Parathyroid adenoma (tissue), 2 donors: ENCODE measurements around the gene CCDC85C.
A peak's percentile ranks its signal among the peaks of the same experiment; 100 is the strongest.

ENCODE experiments used
- H2AFZ ChIP-seq: fragments of 300-600 bp; sonication (generic); one replicate; pipeline ENCODE4 v1.7.0; 2017; ENCODE audit warnings: antibody characterized with exemption, mild to moderate bottlenecking
- H3K27ac ChIP-seq: fragments of 300-600 bp; sonication (generic); one replicate; pipeline ENCODE4 v1.7.0; 2017
- H3K27me3 ChIP-seq: fragments of 300-600 bp; sonication (generic); one replicate; pipeline ENCODE4 v1.7.0; 2017; ENCODE audit warnings: low read length; ENCODE audit not compliant: control insufficient read depth, insufficient read depth
- H3K36me3 ChIP-seq: fragments of 300-600 bp; sonication (generic); one replicate; pipeline ENCODE4 v1.7.0; 2017; ENCODE audit warnings: low read length; ENCODE audit not compliant: control insufficient read depth, insufficient read depth
- H3K4me1 ChIP-seq: fragments of 300-600 bp; sonication (generic); one replicate; pipeline ENCODE4 v1.7.0; 2017; ENCODE audit warnings: control low read depth
- H3K4me2 ChIP-seq: fragments of 300-600 bp; sonication (generic); one replicate; pipeline ENCODE4 v1.7.0; 2017; ENCODE audit warnings: low read length
- H3K4me3 ChIP-seq: fragments of 300-600 bp; sonication (generic); one replicate; pipeline ENCODE4 v1.7.0; 2017; ENCODE audit warnings: low read depth, low read length
- H3K79me2 ChIP-seq: fragments of 300-600 bp; sonication (generic); one replicate; pipeline ENCODE4 v1.7.0; 2017; ENCODE audit warnings: control low read depth
- H3K9ac ChIP-seq: fragments of 300-600 bp; sonication (generic); one replicate; pipeline ENCODE4 v1.7.0; 2017; ENCODE audit warnings: mild to moderate bottlenecking
- H3K9me3 ChIP-seq: fragments of 300-600 bp; sonication (generic); one replicate; pipeline ENCODE4 v1.7.0; 2017; ENCODE audit warnings: low read length; ENCODE audit not compliant: control insufficient read depth
- CTCF ChIP-seq: fragments of 300-600 bp; sonication (generic); IDR thresholded peaks from one replicate; pipeline ENCODE4 v1.7.0; 2017; ENCODE audit warnings: antibody characterized with exemption, mild to moderate bottlenecking
- donor health status: primary hyperparathyroidism.

Gene CCDC85C

DNA sequence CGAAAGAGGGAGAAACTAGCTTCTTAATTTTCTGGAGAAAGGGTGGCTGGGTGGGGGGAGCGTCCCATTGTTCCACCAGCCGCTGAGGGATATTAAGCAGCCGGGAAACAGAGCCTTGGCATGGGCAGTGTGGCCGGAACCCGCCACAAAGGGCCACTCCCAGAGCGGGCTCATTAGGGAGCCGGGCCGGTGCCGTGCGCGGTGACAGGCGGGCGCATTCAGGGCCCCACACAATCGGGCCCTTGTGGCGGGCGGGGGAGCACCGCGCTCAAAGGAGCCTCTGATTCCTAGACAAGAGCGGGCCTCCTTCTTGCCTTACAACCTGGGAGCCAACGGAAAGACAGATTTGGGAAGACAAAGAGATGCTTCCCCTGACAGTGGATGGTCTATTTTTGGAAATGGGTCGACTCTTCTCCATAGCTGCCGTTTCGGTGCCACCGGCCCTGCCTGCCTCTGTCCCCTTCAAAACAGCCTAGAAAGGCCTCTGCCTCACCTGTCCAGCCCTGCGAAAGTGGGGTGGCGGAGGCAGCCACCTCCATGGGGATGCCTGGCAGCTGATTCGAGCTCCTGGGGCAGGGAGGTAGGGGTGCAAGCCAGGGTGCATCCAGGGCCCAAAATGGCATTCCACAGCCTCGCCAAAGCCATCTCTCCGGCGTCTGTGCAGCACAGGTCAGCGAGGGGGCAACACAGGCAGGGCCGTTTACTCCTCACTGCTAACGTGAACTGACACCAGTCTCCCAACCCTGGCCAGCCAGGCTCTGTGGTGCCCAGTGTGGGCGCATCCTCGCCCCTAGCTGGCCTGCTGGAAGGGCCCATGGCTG is 10.9 kb downstream of the CCDC85C start:
- Histone ChIP-seq H3K36me3 (no peaks in the 10 kb centered on the region), H2AFZ (no peak overlapping the region), H3K4me1 (peaks cover 31% of the 10 kb centered on the region), H3K4me2 (no peak overlapping the region), H3K9me3 (no peaks in the 10 kb centered on the region), H3K4me3 (no peak overlapping the region), H3K27me3 (no peaks in the 10 kb centered on the region), H3K79me2 (peaks cover 70% of the 10 kb centered on the region), H3K9ac (no peak overlapping the region), H3K27ac (peak overlapping the region; percentile 32)
- TF ChIP-seq CTCF = no peak

- peaks cover 69% of the 10 kb centered on the region for H3K79me2 ChIP-seq
- H3K4me1 ChIP-seq = peaks cover 31% of the 10 kb centered on the region
- H3K9me3 ChIP-seq = no peaks in the 10 kb centered on the region
- H3K27ac ChIP-seq = peak overlapping the region; percentile 32
- no peaks in the 10 kb centered on the region for H3K27me3 ChIP-seq
- TF ChIP-seq CTCF = no peak
- H3K36me3 ChIP-seq = no peaks in the 10 kb centered on the region
- no peak overlapping the region for H2AFZ ChIP-seq
- no peak overlapping the region for H3K4me2 ChIP-seq
- no peak overlapping the region for H3K9ac ChIP-seq
- H3K4me3 ChIP-seq = no peak overlapping the region
Measured at GRCh38 chr14:99592394-99592793, 11.6 kb downstream of the CCDC85C start.

- Histone ChIP-seq H3K4me2 (no peak overlapping the region), H3K9ac (no peak overlapping the region), H3K9me3 (no peaks in the 10 kb centered on the region), H3K4me1 (peaks cover 24% of the 10 kb centered on the region), H3K4me3 (no peak overlapping the region), H3K36me3 (no peaks in the 10 kb centered on the region), H3K27ac (no peak overlapping the region), H3K79me2 (peaks cover 80% of the 10 kb centered on the region), H2AFZ (no peak overlapping the region), H3K27me3 (no peaks in the 10 kb centered on the region)
- TF ChIP-seq CTCF = no peak
Measured at GRCh38 chr14:99590746-99591555, 13.1 kb downstream of the CCDC85C start.

DNA sequence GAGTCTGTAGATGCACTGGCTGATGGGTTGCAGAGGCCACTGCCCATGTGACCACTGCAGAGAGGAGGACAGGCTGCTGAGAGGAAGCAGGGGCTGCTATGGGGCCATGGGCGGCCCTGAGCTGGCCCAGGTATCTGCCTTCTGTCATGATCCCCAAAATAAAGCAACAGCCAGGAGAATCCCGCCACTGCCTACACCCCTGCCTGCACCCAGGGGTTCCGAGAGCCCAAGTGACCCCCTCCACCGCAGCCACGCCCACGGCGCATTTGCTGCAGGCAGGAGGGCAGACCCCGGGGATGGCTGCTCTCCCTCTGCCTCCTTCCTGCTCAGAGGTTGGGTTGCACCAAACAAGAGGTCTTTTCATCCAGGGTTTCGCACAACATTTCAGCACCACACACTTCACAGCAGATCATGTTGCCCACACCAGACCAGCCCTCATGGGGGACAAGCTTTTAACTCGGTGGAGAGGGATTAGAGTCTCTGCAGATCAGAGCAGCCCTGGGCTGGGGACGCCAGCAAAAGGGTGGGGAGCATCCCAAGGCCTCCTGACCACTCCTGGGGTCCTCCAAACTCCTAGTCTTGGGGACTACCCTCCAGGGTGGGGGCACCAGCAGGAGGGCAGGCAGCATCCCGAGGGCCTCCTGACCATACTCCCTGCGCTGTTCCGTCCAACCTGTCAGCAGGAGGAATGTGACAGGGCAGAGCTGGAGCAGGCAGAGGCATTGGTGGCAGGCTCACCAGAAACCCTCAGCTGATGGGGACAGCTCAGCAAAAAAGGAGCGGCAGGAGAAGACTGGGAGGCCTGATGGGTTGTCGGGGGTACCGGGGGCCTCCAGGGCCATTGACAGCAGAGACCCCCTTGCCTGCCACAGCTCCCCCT is 14.1 kb downstream of the CCDC85C start:
- H3K27ac ChIP-seq = no peak overlapping the region
- H3K79me2 ChIP-seq = peaks cover 78% of the 10 kb centered on the region
- no peak overlapping the region for H3K9ac ChIP-seq

More for the DNA sequence above, 14.1 kb downstream of the CCDC85C start:
- Histone ChIP-seq H3K4me1 (peaks cover 18% of the 10 kb centered on the region), H2AFZ (no peak overlapping the region), H3K9me3 (no peaks in the 10 kb centered on the region), H3K36me3 (no peaks in the 10 kb centered on the region), H3K4me2 (no peak overlapping the region), H3K27me3 (no peaks in the 10 kb centered on the region), H3K4me3 (no peak overlapping the region)
- no peak for TF ChIP-seq CTCF
